Measurements from ENCODE around the gene CNGA1.

The CNGA1 gene

DNA sequence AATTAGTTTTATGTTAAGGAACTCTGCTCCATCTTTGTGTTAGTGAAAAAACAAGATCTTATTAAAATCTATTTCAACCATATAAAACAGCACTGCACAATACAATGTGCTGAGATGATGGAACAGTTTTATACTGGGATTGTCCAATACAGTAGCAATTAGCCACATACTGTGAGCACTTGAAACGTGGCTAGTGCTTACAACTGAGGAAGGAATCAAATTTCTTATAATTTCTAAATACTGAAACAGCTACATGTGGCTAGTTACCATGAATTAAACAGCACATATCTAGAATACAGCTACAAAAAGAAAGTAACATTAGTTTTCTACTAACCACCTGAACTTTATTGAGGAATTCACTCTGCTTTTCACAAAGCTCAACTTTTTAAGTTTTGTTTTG is 116.8 kb downstream of the CNGA1 start:
- DNase-seq (ENCODE audit: low read depth) = no peak

DNA sequence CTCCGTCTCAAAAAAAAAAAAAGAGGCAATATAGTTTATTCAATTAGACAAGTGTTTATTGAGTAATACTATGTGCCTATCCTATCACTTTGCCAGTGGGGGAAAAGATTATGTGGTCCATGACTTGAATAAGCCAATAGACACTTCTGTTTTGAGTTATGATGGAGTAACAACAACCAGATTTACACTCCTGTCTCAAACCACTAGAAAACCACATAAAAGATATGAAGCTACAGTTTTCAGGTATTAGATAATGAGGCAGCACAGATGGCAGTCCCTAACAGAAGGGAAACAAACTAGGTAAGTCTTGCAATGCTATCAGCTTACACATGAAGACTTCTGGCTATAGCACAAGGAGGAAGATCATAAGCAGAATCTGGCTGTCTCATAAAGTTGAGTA is 124.6 kb downstream of the CNGA1 start:
- no peak for DNase-seq (ENCODE audit: low read depth)
